ENCODE measurements around the gene TYW1.
"Not testable (repeated sequence)": the region's sequence is repeated elsewhere in the genome, so short reads cannot be mapped to it uniquely, and the experiment has no call there.

GRCh38 chr7:67260166-67260586, 263.5 kb downstream of the TYW1 start:
- TF ChIP-seq, protein P1, sequence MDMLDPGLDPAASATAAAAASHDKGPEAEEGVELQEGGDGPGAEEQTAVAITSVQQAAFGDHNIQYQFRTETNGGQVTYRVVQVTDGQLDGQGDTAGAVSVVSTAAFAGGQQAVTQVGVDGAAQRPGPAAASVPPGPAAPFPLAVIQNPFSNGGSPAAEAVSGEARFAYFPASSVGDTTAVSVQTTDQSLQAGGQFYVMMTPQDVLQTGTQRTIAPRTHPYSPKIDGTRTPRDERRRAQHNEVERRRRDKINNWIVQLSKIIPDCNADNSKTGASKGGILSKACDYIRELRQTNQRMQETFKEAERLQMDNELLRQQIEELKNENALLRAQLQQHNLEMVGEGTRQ (IDR thresholded peaks at IDR 0.05; ENCODE audit: low read length): not testable (repeated sequence)
- TF ChIP-seq POLR2A (IDR thresholded peaks at IDR 0.05; ENCODE audit: control extremely low read depth in 1 of 2, low read depth in 2 of 2, low read length in 2 of 2); TBP (IDR thresholded peaks at IDR 0.05; ENCODE audit: low read depth, low read length); EZH2 (IDR thresholded peaks at IDR 0.05; ENCODE audit: low read depth, low read length, severe bottlenecking); SIN3A (conservative IDR thresholded peaks at IDR 0.05 in 1 of 2, IDR thresholded peaks at IDR 0.05 in 1 of 2; ENCODE audit: low read depth in 1 of 2, low read length in 2 of 2); EP300 (IDR thresholded peaks at IDR 0.05; ENCODE audit: borderline replicate concordance in 1 of 2, low read depth in 2 of 2, low read length in 2 of 2); GTF2F1 (IDR thresholded peaks at IDR 0.05; ENCODE audit: borderline replicate concordance, low read depth, low read length); YY1 (IDR thresholded peaks at IDR 0.05; ENCODE audit: low read depth, low read length); TEAD4 (IDR thresholded peaks at IDR 0.05; ENCODE audit: low read depth, low read length); BACH1 (IDR thresholded peaks at IDR 0.05; ENCODE audit: low read length); EGR1 (IDR thresholded peaks at IDR 0.05; ENCODE audit: borderline replicate concordance, low read depth, low read length); JUND (IDR thresholded peaks at IDR 0.05; ENCODE audit: low read length); SRF (IDR thresholded peaks at IDR 0.05; ENCODE audit: low read depth, low read length): not testable (repeated sequence)
- TF ChIP-seq, protein P2, sequence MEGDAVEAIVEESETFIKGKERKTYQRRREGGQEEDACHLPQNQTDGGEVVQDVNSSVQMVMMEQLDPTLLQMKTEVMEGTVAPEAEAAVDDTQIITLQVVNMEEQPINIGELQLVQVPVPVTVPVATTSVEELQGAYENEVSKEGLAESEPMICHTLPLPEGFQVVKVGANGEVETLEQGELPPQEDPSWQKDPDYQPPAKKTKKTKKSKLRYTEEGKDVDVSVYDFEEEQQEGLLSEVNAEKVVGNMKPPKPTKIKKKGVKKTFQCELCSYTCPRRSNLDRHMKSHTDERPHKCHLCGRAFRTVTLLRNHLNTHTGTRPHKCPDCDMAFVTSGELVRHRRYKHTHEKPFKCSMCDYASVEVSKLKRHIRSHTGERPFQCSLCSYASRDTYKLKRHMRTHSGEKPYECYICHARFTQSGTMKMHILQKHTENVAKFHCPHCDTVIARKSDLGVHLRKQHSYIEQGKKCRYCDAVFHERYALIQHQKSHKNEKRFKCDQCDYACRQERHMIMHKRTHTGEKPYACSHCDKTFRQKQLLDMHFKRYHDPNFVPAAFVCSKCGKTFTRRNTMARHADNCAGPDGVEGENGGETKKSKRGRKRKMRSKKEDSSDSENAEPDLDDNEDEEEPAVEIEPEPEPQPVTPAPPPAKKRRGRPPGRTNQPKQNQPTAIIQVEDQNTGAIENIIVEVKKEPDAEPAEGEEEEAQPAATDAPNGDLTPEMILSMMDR (IDR thresholded peaks at IDR 0.05; ENCODE audit: control extremely low read depth in 1 of 3, insufficient read depth in 1 of 3, low read depth in 1 of 3, low read length in 3 of 3): not testable (repeated sequence)

Measured in H1 (cell line).